ENCODE results near the gene AGPAT2.

The AGPAT2 gene

DNA sequence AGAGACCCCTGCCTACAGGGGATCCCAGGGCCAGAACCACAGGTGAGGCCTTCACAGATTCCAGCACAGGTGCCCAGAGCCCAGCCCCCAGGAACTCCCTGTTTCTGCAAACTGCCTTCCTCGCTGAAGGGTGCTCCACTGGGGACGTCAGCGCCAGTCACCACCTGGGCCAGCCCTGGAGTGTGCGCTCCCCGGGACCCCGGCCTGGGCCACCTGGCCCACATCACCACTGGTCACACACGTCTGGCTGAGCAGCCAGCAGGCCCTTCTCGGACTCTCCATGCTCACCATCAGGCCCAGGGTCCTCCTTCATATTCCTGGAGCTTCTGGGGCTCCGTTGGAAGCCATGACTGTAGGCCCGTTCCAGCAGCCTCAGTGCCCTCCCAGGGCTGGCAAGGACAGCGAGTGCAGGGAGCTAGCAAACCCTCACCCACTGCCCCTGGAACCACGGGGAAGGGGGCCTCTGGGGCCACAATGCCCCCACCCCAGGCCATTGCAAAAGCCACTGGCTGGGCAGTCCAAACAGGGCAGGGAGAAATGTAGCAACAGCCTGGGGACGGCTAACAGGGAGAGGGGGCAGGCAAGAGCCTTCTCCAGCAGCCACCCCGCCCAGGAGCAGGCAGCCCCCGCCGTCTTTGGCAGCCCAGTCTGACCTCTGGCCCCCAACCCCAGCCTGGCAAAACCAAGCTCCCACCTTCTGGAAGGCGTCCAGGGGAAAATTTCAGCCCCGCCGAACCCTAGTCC, 1.3 kb downstream of the AGPAT2 start:
- no peak for DNase-seq

DNA sequence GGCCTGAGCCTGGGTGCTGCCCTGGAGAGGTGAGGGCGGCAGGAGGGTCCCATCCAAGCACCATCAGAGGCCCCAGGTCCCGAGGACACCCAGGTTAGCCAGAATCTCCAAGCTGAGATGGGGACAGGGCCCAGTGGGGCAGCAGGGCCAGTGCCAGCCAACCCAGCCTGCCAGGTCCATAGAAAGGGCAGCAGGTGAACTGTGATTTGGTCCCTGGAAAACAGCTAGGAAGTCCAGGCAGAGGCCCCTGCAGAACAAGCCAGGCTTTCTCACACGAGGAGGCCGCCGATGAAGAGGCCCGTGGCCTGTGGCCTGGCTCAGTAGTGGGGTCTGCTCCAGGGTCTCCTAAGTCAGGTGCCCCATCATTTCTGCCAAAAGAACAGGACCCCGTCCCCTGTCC, 2.0 kb downstream of the AGPAT2 start:
- DNase-seq = no peak

DNA sequence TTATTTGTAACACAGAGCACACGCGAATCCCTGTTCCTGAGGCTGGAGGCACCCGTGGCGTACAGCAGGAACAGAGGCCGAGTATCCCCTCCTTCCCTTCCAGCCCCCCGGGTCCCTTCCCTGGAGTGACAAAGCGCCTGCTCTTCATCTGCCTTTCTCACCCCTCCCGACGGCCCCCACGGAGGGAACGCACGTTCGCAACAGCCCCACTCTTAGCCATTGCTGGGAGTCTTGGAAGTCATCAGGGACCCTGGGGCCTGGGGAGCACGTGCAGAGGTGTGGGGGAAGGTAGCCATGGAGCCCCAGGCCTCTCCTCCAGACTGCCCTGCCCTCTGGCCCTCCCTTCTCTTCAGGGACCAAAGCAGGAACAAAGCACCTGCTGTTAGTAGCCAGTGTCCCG, 2.5 kb downstream of the AGPAT2 start:
- no peak for DNase-seq

DNA sequence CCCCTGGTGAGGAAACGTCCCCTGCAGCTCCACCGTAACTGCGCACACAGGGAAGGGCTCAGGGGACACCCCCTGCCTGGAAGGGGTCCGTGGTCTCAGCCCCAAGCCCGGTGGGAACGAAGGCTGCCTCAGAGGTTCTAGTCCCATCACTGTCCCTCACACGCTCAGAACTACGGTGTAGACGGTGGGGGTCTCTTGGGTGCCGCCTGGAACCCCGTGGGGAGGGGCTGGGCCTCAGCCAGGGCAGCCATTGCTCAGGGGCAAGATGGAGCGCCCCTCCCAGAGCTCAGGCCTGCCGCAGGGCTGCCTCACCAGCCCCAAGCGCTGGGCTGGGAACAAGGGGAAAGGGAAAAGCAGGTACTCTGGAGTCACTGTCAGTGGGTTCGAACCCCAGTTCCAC, 2.9 kb downstream of the AGPAT2 start:
- DNase-seq = no peak

DNA sequence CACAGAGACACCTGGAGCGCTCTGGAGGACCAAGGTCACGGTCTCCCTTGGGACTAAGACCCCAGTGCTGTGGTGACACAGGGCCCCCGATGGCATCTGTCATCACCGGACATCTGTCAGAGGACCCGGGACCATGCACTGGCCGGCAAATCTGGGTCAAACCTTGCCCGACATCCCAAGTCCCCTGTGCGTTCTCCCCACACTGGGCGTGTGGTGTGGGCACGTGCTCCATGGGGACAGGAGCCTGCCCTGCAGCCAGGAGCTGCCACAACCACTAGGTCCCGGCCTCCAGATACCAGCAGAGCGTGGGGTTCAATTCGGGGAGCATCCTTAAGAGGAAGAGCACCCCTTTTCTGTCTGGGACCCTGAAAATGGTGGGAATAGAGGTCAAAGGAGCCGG, 3.5 kb downstream of the AGPAT2 start:
- no peak for DNase-seq

DNA sequence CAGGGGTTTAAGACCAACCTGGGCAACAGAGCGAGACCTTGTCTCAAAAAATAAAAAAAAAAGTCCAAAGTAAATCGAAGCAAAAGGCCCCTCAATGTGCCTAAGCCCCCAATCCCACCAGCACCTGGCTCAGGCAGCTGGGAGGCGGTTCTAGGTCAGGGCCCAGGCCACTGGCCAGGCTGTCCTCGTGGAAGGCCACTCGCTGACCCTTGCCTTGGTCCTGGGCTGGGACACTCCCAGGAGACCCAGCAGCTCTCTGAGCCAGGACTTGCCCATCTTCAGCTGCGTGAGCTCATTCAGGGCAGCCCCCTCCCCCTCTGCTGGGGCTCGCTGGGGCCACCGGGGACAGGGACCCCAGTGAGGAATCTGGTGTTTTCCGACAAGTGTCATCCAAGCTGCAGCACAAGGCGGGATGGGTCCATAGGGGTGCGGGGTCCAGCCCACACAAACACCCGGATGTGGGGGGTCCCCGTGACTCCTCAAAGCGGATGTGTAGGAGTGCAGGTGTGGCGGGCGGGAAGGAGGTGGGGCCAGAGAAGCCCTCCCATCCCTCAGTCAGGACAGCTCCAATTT, 4.0 kb downstream of the AGPAT2 start:
- no peak for DNase-seq

DNA sequence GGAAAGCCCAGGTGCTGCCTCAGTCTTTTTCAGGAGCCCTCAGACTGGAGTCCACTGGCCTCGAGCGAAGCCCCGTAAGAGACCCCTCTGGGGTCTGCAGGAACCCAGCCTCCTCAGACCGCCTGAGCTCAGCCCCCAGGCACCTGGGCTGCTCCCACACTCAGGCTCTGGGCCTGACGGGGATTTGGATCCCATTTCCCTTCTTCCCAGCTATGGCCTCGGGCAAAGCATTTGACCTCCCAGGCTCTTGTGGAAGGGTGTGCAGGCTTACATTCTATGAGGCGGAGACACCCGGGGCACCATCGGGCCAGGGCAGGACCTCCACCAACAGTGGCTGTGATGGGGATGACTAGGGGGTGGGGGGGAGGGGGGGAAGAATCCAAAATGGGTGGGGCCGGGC, 4.5 kb downstream of the AGPAT2 start:
- DNase-seq = no peak

DNA sequence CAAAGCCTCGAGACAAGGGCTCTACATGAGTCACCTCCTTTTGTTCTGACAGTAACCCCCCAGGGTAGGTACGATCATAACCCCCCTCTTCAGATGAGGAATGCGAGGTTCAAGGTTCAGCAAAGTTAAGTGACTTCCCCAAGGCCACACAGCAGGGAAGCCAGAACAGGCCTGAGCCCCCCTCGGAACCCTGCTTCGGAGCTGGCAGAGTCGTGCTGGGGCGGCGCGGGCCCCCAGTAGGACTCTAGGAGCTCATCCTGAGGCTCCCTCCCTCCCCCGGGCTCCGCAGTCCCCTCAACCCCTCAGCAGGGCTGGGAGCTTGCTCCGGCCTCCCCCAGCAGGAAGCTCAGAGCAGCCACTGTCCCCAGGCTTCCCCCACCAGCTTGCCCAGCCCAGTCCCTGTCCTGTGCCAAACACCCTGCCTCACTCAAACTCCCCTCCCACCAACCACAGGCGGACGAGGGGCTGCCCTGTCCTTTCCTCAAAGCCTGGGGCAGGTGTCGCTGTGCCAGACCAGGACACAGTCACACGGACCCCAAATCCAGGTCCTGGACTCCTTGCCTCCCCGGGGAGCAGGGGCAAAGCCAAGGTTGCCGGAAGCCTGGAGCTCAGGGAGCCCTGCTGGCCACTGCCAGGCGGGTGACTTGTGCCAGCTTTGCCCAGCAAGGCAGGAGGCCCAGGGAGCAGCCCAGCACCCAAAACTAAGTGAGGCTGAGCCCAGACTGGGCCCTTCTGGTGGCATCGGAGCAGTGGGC, 5.1 kb downstream of the AGPAT2 start:
- DNase-seq = no peak

DNA sequence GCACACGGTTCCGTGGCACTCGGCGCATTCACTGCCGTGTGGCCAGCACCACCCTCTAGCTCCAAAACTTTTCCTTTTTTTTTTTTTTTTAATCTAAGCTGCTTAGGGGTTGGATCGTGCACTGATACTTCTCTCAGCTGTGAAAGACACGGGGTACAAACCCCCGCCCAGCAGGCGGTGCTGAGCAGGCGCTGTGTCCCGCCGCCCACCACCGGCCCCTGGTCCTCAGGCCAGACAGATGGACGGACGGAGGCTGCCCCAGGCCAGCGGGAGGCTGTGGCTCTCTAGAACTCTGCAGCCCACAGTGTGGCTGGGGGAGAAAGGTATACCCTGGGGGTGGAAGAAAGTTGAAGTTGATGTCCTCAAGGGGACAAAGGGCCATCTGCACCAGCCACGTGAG, 6.2 kb downstream of the AGPAT2 start:
- DNase-seq = no peak

DNA sequence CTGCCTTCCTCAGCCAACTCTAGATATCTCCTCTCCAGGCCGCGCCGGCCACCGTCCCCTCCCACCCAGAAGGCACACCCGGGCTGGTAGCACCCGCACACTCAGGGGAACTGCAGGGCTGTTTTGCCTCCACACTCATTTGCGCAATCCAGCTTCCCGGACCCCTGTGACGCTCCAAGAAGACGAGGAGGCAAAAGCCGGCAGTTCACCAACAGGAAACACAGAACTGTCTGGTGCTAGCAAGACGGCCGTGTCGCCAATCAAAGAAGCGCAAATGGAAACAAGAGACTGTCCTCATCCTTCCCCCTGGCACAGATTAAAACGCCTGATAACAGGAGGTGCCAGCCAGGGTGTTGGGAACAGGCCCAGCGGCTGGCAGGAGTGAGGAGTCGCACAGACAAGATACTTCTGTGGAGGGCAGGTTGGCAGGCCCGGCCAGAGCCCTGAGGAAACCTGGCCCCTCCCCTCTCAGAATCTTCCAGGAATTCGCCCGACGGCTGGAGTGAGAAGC, 7.8 kb downstream of the AGPAT2 start:
- DNase-seq = no peak

DNA sequence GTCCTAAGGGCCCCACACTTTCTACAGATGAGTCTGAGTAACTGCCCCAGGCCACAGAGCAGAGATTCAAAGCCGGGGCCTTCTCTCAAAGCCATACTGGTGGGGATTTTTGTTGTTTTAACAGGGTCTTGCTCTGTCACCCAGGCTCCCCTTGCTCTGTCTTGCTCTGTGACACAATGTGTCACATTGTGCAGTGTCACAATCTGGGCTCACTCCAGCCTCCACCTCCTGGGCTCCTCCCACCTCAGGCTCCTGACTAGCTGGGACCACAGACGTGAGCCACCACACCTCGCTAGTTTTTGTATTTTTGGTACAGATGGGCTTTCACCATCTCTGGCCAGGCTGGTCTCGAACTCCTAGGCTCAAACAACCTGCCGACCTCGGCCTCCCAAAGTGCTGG, 8.6 kb downstream of the AGPAT2 start:
- no peak for DNase-seq

DNA sequence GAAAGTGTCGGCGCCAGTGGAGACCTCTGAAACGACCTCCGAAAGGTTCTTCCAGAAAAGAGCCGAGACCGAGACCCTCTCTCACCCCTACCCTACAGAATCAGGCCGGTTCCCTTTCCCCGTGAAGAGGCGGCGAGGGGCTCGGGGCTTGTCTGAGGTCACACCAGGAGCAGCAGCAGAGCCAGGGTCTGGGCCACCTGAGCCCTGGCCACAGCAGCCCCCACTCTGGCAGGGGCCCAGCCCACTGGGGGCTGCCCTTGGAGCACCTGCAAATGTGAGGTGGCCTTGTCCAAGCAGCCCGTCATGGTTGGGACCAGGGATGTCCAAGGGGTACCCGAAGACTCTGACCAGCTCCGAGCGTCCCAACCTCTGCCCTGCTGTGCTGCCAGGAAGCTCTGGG, 9.2 kb downstream of the AGPAT2 start:
- DNase-seq = no peak

DNA sequence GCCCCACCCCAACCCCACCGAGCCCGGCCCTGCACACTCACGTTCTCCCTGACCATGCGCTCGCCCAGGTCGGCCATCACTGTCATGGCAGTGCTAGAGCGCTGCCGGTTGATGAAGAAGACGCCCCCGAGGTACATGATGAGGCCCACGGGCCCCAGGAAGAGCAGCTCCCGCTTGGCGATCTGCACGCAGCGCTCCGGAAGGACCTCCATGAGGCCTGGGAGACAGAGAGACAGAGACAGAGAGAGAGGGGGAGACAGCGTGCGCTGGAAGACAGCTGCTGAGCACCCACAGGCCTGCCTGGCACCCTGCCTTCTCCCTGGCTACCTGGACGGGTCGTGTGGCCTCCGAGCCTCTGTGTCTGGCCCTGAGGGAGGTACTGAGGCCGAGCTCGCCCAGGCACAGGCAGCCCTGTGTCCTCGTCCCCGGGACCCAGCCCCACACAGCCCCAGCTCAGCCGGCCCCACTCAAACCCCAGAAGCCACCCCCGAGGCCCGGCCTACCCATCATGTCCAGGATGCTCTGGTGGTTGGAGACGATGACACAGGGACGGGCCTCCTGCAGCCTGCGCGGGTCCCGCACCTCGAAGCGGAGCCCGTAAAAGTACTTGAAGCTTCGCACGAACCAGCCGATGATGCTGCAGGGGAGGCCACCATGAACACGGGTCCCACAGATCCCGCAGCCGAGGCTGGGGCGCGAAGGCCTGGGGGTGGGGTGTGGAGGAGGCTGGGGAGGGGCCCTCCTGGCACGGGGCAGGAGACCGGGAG, 10.2 kb downstream of the AGPAT2 start:
- DNase-seq = no peak

DNA sequence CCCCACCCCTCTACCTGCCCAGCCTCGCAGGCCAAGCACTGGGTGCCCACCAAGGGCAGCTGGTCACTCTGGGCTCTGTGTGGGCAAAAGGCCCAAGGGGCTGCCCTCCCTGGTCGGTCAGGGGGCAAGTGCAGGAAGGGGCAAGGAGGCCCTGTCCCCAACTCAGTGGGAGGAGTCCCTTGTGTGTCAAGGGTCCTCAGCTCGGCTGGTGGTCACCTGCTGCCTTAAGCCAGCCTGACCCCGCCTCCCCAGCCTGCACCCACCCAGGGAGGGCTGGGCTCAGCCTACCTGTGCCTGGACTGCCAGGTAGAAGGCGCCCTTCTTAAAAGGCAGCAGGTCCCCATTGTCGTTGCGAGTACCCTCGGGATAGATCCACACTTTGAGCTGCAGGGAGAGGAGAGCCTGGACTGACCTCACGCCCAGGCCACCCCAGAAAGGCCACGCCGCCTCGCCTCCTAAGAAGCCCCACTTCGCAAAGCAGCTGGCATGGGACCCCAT, 10.9 kb downstream of the AGPAT2 start:
- DNase-seq = no peak

DNA sequence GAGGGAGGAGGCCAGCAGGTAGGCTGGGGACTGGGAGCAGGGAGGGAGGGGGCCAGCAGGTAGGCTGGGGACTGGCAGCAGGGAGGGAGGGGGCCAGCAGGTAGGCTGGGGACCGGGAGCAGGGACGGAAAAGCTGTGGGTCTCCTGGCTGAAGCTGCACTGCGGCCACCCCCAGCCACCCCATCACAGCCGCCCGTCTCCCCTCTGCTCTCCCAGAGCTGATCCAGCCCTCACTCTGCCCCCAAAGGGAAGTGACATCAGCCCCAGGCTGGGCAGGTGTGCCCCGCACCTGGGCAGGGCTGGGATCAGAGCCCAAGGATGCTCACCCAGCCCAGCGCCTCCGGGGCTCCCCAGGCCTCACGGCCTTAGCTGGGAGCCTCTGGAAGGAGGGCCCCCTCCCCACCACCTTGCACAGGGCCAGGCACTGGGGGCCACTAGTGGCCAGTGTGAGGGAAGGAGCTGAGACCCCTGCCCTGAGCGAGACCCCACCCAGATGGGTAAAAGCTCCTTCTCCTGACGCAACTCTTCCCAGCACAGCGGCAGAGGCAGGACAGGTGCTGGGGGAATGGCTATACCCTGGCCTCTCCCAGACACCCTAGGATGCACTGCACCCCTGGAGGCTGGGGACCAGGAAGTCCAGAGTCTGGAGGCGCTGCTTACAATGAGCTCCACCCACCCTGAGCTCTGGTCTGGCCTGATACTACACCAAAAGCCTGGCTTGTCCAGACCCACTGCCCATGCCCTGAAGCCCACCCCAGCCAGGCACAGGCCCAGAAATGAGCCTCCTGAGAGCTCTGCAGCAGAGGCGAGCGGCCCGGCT, 11.6 kb downstream of the AGPAT2 start:
- no peak for DNase-seq

DNA sequence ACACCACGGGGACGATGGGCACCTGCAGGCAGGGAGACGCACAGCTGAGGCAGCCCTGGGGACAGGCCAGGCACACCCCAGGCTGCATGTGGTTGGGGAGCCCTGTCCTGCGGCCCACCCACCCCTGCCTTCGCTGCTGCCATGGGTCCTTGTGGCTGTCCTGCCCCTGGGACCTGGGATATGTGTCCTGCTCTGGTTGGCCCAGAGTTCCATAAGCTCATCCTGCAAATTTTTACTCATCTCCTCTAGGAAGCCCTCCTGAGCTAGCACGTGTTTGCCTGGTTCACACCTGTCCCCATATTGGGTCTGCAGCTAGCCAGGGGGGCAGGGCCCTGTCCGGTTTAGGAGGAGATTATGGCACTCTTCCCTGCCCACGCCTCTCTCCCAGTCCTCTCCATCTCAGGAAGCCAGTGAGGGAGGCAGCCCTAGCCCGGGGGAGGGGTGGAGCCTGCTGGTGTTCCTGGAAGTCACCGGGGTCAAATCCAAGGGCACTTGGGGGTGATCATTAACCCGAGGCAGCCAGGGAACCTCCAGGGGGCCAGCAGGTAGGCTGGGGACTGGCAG, 12.4 kb downstream of the AGPAT2 start:
- DNase-seq = no peak

DNA sequence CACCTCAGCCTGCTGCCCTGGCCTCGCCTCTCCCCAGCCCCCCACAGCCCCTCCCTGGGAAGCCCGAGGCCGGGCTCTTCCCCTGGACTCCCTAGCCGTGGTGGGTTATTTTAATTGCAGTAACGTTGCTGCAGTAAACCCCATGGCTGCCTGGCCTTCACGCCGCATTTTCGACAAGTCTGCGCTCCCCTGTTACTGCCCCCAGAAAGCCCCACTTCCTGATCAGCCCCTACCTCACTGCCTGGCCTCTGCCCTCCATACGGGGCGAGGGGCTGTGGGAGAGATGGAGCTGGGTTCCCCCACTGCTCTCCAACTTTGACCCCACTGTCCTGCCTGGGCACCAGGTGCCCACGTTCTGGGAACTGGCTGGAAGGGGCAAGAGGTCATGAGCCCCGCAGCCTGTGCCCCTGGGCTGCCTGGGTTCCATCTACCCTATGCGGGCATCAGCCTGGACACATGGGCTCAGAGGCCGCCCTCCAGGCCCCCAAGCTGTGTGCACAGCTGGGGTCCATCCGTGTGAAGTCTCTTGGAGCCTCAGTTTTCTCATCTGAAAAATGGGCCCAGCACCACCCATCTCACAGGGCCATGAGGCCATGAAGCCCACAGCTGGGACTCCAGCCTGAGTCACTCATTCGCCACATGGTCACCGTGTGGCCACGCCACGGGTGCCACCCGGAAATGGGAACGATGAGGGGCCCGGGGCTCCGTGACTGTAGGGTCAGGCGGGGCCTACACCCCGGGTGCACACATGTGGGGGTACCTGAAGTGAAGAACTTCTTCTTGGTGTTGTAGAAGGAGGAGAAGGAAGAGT, 13.1 kb downstream of the AGPAT2 start:
- DNase-seq = no peak

DNA sequence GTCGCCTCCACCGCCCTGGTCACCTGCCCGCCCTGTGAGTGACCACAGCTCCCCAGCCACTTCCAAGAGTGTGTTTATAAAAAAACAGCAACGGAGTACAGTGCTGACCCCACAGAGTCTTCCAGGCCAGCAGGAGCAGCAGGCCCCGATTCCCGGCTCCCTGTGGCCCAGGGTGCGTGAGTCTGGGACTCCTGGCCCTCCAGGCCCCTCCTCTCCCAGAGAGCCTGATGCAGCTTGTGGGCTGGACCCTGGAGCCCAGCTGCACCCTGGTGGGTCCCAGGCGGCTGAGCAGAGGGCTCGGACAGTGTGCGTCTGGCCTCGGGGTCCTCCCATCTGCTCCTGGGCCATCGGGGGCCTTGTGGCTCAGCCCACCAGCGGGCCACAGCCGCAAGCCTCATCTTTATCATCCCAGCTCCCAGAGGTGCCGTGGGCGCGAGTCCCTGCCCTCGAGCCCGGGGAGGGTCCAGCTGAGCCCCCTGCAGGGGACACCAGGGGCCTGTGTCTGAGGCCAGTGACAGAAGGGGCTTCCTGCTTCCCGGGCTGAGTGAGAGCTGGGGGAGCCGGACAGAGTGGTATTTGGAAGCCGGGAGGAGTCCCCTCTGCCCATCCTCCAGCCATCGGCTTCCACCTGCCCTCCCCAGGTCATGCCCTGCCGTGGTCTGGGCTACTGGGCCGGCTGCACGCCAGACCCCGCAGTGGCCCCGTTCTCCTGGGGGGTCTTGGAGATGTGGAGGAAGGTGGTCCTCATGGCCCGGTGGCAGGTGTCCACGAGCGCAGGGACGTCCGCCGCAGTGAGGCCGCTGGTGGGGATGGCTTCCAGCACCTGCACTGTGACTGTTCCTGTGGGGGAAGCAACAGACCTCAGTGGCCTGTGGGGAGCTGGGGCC, 13.9 kb downstream of the AGPAT2 start:
- no peak for DNase-seq

DNA sequence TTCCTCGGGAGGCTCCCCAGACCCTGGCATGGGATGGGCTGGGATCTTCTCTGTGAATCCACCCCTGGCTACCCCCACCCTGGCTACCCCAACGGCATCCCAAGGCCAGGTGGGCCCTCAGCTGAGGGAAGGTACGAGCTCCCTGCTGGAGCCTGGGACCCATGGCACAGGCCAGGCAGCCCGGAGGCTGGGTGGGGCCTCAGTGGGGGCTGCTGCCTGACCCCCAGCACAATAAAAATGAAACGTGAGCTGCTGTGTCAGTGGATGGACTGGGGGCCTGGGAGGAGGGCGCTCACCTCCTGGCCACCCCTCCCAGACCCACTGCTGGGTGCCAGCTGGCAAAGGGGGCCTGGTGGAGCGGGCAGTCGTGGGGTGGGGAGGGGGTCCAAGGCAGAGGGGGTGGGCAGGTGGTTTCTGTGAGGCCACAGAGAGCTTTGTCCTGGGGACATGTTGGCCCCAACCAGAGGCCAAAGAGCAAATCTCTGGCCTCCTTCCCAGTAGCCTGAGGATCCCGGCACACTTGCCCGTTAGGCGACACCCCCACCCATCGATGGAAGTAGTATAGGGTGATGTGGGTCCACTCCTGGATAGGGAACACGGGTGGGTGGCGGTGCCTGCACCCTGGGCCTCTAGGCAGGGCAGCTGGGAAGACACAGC, 14.7 kb downstream of the AGPAT2 start:
- DNase-seq = no peak
